ENCODE results near the gene XIAP. TPM values are rescaled to one million over a fixed set of nuclear protein-coding genes. Genes with fewer than 3 reads are reported as not detected.
"Not testable (repeated sequence)": the region's sequence is repeated elsewhere in the genome, so short reads cannot be mapped to it uniquely, and the experiment has no call there.

Gene XIAP
- polyA plus RNA-seq, 1 experiment = 12.5 TPM

GRCh38 chrX:123846577-123847038 is 13.2 kb upstream of the XIAP start:
- peak; percentile 60 for DNase-seq (ENCODE audit: low read depth)
- Histone ChIP-seq H3K4me3 (ENCODE audit: low read depth, low read length) (no peak overlapping the region), H3K27me3 (ENCODE audit: control insufficient read depth, insufficient read depth, low read length) (no peaks in the 10 kb centered on the region), H3K36me3 (ENCODE audit: control insufficient read depth, insufficient read depth, low read length) (no peaks in the 10 kb centered on the region)
- CTCF ChIA-PET = no interaction called here
- POLR2A ChIA-PET = no interaction called here
- TF ChIP-seq CTCF (IDR thresholded peaks at IDR 0.05; ENCODE audit: insufficient read depth, low read depth, low read length) = no peak

GRCh38 chrX:123847056-123847455 is 12.8 kb upstream of the XIAP start:
- no peak for TF ChIP-seq CTCF (IDR thresholded peaks at IDR 0.05; ENCODE audit: insufficient read depth, low read depth, low read length)
- no peaks in the 10 kb centered on the region for H3K36me3 ChIP-seq (ENCODE audit: control insufficient read depth, insufficient read depth, low read length)
- POLR2A ChIA-PET = no interaction called here
- no peak overlapping the region for H3K4me3 ChIP-seq (ENCODE audit: low read depth, low read length)
- no peaks in the 10 kb centered on the region for H3K27me3 ChIP-seq (ENCODE audit: control insufficient read depth, insufficient read depth, low read length)
- CTCF ChIA-PET = no interaction called here
- no peak for DNase-seq (ENCODE audit: low read depth)

- no peak overlapping the region for H3K4me3 ChIP-seq (ENCODE audit: low read depth, low read length)
- no peak for DNase-seq (ENCODE audit: low read depth)
- ChIA-PET CTCF (no interaction called here), POLR2A (no interaction called here)
- H3K36me3 ChIP-seq (ENCODE audit: control insufficient read depth, insufficient read depth, low read length) = no peaks in the 10 kb centered on the region
- no peaks in the 10 kb centered on the region for H3K27me3 ChIP-seq (ENCODE audit: control insufficient read depth, insufficient read depth, low read length)
- no peak for TF ChIP-seq CTCF (IDR thresholded peaks at IDR 0.05; ENCODE audit: insufficient read depth, low read depth, low read length)
Observed at GRCh38 chrX:123849096-123849495, 10.8 kb upstream of the XIAP start.

- H3K4me3 ChIP-seq (ENCODE audit: low read depth, low read length); DNase-seq (ENCODE audit: low read depth); H3K27me3 ChIP-seq (ENCODE audit: control insufficient read depth, insufficient read depth, low read length); POLR2A ChIA-PET; CTCF ChIA-PET; H3K36me3 ChIP-seq (ENCODE audit: control insufficient read depth, insufficient read depth, low read length): not testable (repeated sequence)
Observed at GRCh38 chrX:123849906-123850305, 9.9 kb upstream of the XIAP start.

- POLR2A ChIA-PET = no interaction called here
- no peaks in the 10 kb centered on the region for H3K36me3 ChIP-seq (ENCODE audit: control insufficient read depth, insufficient read depth, low read length)
- no peak for TF ChIP-seq CTCF (IDR thresholded peaks at IDR 0.05; ENCODE audit: insufficient read depth, low read depth, low read length)
- DNase-seq (ENCODE audit: low read depth) = no peak
- H3K27me3 ChIP-seq (ENCODE audit: control insufficient read depth, insufficient read depth, low read length) = no peaks in the 10 kb centered on the region
- no peak overlapping the region for H3K4me3 ChIP-seq (ENCODE audit: low read depth, low read length)
- CTCF ChIA-PET = no interaction called here
Observed at GRCh38 chrX:123851079-123851478, 8.8 kb upstream of the XIAP start.

GRCh38 chrX:123854329-123854728 is 5.5 kb upstream of the XIAP start:
- TF ChIP-seq CTCF (IDR thresholded peaks at IDR 0.05; ENCODE audit: insufficient read depth, low read depth, low read length) = no peak
- ChIA-PET POLR2A (no interaction called here), CTCF (no interaction called here)
- H3K27me3 ChIP-seq (ENCODE audit: control insufficient read depth, insufficient read depth, low read length) = no peaks in the 10 kb centered on the region
- H3K36me3 ChIP-seq (ENCODE audit: control insufficient read depth, insufficient read depth, low read length) = no peaks in the 10 kb centered on the region
- no peak for DNase-seq (ENCODE audit: low read depth)
- no peak overlapping the region for H3K4me3 ChIP-seq (ENCODE audit: low read depth, low read length)

Measured in BJ (cell line).